HL-60 (cell line): Measurements from ENCODE around the gene TSPAN31.

Source experiments
- DNase-seq, 2 experiments: peaks; one replicate each; pipeline ENCODE4 v3.0.0-alpha.2; 2010 to 2020; ENCODE audit warnings: low read depth in 1 of 2, low spot score in 1 of 2
- H3K27ac ChIP-seq: fragments of 250-450 bp; sonication (Bioruptor Pico); replicated peaks from 2 replicates; pipeline ENCODE4 v1.5.1; 2020; ENCODE audit warnings: mild to moderate bottlenecking, moderate library complexity
- H3K27me3 ChIP-seq: fragments of 250-450 bp; sonication (Bioruptor Pico); 2 replicates; pipeline ENCODE4 v1.5.1; 2021; ENCODE audit warnings: mild to moderate bottlenecking, moderate library complexity; ENCODE audit not compliant: insufficient read depth, poor library complexity, severe bottlenecking
- H3K4me3 ChIP-seq: replicated peaks from 2 replicates; pipeline ENCODE4 v1.5.1; 2011; ENCODE audit warnings: mild to moderate bottlenecking, control low read depth, low read length; ENCODE audit not compliant: insufficient read depth
- CTCF ChIP-seq: IDR thresholded peaks from one replicate; pipeline ENCODE4 v1.5.1; 2011; ENCODE audit warnings: low read length, control low read depth, inconsistent platforms; ENCODE audit not compliant: insufficient read depth
- GABPA ChIP-seq: IDR thresholded peaks from 2 replicates; pipeline ENCODE4 v1.6.1; 2012; ENCODE audit warnings: low read depth
- POLR2AphosphoS5 ChIP-seq: IDR thresholded peaks from 2 replicates; pipeline ENCODE4 v1.6.1; 2012; ENCODE audit warnings: low read depth
- REST ChIP-seq: IDR thresholded peaks from 2 replicates; pipeline ENCODE4 v1.6.1; 2012; ENCODE audit warnings: low read depth; ENCODE audit not compliant: insufficient replicate concordance
- SPI1 ChIP-seq: IDR thresholded peaks from 2 replicates; pipeline ENCODE4 v1.6.1; 2012; ENCODE audit warnings: low read depth, mild to moderate bottlenecking, borderline replicate concordance

TSPAN31 gene

GRCh38 chr12:57769594-57769993 lies 24.8 kb downstream of the TSPAN31 start:
- Histone ChIP-seq H3K27ac (no peak overlapping the region), H3K4me3 (no peak overlapping the region), H3K27me3 (peaks cover 24% of the 10 kb centered on the region)
- DNase-seq: no peak
- no peak for TF ChIP-seq SPI1
- no peak for TF ChIP-seq POLR2AphosphoS5
- TF ChIP-seq GABPA: no peak
- no peak for TF ChIP-seq REST
- no peak for TF ChIP-seq CTCF

- DNase-seq: no peak
- H3K27ac ChIP-seq: peak overlapping the region; percentile 96
Observed at GRCh38 chr12:57770734-57771133, 25.9 kb downstream of the TSPAN31 start.

More at GRCh38 chr12:57770734-57771133, 25.9 kb downstream of the TSPAN31 start:
- H3K4me3 ChIP-seq: peak overlapping the region; percentile 79
- H3K27me3 ChIP-seq: peaks cover 13% of the 10 kb centered on the region
- TF ChIP-seq GABPA (no peak), POLR2AphosphoS5 (no peak), SPI1 (no peak), CTCF (no peak), REST (no peak)
